GM21786 (cell line): ENCODE measurements around the gene MACROD1.

ENCODE experiments used
- ATAC-seq: cut with Tn5 transposase; IDR thresholded peaks from one replicate; pipeline ENCODE4 v1.9.1; 2021; ENCODE audit not compliant: unreplicated experiment

The MACROD1 gene

DNA sequence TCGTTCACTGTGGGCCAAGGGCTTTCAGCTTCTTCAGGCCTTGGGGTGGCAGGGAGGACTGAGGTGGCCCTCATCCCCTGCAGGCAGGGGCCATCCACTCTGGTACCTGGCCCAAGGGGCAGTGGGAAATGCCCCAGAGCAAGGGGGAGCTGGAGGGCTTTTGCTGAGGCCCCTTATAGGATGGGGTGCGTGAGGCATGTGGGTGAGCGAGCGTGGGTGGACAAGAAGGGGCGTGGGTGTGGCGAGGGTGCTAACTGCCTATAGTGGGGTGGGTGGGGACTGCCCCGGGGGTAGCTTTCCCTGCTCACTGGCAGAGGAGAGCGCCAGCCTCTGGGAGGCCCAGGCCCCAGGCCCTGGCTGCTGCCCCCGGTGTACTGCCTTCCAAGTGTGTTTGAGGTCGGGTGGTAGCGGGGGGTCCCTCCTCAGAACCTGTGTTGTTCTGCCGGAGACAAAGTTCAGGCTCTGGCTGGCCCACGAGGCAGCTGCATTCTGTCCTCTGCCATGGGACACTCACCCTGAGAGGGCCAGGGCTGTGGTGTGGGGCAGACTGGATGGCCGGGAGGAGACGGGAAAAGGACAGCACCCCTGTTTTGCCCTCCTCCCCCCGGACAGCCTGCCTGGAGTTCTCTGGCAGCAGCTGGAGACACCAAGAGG, 126.8 kb downstream of the MACROD1 start:
- no peak for ATAC-seq

DNA sequence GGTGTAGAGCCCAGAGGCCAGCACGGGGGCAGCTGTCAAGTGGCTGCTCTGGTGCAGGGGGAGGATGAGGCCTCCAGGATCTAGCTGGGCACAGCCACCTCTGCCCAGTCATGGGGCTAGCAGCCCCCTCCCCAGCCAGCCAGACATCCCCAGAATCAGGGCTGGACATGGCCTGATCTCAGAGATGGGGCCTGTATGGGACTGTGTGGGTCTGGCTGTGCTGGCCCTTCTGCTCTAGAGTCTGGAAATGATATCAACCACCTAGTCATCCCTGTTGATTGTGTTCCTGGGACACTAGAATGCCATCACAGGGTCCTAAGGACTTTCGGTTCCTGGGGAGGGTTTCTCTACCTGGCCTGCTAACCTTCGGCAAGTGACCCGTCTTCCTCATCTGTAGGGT, 127.4 kb downstream of the MACROD1 start:
- ATAC-seq, result no peak

DNA sequence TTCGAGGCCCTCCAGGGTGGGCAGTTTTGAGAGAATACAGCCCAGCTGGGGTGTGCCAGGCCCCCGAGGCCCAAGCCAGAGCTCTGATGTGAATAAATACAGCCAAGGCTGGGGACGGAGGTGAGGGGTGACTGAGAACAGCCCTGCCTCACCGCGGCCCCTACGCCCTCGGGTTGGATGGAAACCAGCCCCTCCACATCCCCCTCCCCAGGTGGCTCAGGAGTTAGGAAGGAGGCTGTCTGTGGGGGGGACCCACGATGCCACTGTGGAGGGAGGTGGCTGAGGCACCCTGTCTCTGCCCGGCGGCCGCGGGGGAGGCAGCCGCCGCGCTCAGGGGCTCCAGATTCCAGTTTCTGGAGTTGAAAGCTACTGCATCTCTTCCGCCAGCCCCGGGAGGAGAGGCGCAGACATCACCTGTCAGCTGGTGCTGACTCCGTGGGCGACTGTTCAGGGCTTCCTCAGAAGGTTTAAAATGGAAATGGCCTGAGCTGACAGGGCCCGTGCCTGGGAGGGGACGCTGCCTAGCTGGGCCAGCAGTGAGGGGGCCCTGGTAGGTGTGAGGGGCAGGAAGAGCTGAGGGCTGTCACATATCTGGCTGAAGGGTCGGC, 128.8 kb downstream of the MACROD1 start:
- no peak for ATAC-seq

DNA sequence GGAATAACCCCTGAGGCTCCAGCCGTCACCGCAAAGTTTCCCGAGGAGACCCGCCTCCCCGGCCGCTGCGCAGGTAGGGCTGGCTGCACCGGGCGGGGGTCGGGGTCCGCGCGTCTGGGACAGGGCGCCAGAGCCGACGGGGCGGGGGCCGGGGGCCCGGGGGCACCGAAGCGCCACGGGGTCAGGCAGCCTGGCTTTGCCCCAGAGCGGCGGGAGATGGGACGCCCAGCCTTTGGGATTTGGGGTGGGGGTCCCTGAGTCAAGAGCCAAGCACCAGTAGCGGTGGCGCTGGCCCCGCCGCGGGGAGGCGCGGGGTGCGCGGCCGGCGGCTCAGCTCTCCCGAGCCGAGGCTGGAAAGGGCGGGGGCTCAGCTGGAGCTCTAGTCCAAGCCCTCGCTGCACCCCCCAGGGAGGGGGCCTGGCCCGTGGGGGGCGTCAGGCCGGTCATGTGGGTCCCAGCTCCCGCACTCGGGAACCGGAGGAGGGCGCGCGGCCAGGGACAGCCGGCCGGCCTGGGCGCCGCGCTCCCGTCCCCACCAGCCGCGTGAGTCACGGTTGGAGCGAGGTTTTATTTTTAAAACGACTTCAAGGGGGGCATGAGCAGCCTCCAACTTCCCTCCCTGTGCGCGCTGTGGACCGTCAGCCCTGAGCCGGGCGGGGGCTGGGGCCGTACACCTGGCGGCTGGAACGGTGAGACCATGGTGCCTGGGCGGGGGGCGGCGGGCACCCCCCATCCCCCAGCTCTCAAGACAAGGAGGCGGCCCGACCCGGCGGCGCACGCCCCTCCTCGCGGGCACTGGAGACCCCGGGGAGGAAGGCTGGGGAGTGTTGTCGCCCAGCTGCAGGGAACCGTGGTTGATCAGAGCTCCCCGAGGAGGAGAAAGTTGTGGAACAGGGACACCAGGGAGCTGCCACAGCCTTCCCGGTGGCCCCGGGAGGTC, 129.6 kb downstream of the MACROD1 start:
- ATAC-seq, result no peak

DNA sequence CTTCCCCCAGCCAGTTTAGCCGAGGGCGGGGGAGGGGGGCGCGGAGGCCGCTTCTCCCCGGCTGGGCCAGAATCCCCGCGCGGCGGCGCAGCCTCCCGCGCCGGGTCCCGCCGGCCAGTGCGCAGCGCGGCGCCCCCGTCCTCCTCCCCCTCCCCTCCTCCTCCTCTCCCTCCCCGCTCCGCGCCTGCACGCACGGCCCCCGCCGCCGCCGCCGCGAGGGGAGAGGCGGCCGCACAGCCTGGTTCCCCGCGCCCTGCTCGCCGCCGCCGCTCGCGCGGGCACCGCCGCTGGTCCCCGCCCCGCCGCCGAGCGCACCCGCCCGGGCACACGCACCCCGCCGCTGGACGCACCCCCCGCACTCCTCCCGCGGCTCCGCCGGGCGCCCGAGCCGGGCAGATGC, 130.3 kb downstream of the MACROD1 start, which contains the start of gene FLRT1:
TSS of gene FLRT1 (plus strand) at position 356 of the 400 bp plus-strand sequence. CDS start 80,337 bp downstream, outside the sequence.
- no peak for ATAC-seq

DNA sequence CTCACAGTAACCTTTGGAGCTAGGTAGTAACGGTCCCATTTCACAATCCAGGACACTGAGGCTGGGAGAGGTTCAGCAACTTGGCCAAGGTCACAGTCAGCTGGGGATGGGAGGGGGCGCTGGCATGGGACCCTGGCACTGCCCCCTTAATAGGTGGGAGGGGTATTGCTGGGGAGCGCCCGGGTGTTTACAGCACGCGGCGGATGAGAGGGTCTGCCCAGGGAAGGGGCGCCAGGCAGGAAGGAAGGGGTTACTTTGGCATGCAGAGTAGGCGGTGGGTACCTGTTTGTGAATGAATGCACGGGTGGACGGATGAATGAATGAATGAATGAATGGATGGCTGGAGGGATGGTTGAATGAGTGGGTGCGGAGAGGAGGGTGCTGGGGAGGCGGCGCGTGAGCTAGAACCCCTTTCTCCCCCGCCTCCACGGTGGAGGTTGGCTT, 130.8 kb downstream of the MACROD1 start:
- ATAC-seq, result no peak

DNA sequence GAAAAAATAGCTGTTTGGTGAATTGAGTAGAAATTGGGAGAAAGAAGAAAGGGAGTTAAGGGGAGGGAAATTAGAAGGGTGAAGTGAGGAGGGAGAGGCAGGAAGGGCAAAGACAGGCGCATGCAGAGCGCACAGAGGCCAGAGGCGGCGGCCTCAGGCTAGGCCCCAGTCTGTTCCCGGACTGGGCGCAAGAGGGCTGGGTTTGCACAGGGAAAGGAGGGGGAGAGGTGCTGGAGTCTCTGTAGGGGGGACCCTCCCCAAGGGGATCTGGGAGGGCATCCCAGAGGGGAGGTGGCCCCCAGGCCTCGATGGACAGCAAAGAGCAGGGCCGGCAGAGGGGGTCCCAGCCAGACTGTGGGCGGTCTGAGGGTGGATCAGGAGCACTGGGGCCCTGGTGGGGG, 131.5 kb downstream of the MACROD1 start:
- no peak for ATAC-seq

DNA sequence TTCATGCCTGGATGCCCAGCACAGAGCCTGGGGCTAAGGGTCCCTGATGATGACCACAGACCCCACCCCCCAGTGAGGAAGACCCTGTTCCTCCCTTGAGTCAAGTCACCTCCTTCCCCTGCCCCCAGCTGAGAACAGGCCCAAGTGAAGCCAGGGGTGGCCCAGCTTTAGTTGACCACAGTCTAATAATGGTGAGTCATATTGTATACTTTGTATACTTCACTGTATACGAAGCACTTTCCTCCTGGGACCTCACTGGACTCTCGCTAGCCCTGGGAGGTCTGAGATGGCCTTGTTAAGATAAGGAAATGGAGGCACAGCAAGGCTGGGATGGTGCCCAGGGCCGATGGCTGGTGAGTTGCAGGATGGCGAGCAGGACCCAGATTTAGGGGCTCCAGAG, 133.9 kb downstream of the MACROD1 start:
- ATAC-seq, result no peak

DNA sequence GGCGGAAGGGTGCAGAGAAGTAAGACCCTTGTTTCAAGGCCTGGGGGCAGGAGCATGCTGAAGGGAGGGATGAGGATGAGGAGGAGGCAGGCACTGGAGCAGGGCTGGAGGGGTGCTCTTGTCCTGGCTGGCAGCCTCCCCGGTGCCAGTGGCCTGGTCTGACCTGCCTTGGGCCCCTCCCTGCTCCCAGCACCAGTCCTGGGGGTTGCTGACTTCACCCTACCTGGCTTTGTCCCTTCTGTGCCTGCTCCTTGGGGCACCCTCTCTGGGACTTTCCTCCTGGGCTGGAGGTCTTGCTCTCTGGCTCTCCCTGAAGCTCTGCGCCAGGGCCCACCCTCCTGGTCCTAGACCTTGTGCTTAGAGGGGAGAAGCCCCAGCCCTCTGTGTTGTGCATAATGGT, 134.9 kb downstream of the MACROD1 start:
- no peak for ATAC-seq

DNA sequence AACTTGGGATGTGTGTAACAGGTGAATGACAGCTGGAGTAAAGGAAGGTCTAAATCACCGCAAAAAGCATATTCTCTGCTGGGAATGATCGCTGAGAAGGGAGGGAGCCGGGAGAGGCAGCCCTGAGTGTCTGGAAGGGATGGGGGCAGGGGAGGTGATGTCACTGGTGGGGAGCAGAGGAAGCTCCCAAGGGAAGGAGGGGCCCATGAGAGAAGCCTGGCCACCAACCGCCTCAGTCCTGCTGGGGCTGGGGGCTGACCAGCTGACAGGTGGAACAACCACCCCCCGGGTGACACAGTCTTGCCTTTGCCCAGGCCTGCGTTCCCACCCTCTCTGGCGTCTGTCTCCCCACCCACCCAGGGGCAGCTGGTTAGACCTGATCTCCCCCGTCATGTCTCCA, 136.1 kb downstream of the MACROD1 start:
- no peak for ATAC-seq

DNA sequence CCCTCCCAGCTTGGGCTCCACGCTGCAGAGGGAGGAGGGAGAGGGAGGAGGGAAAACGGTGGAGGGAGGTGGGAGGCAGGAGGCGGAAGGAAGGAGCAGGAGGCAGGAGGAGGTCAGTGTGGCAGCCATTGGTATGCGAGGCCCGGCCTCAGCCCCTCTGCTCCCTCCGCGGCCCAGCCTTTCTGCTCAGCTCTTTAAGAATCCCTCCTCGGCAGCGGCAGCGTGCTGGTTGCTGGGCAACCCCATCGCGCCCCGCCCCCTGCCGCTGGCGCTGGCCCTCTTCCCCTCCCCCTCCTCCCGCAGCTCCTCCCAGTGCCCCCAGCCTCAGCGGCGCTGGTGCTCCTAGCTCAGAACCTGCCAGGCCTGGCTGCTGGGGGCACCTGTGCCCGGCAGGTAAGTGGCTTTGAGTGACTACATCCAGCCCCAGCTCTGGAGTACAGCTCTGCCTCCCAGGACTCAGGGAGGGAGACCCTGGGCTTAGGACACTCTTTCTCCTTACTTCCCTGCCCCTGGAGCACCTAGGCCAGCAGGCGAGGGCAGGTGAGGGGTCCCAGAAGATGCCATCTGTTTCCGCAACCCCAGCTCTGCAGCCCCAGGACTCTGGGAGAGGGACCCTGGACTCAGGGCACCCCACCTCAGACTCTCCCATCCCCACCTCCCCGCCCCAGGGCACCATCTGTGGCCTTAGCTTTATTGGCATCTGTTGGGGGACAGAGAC, 137.4 kb downstream of the MACROD1 start:
- ATAC-seq, result no peak

DNA sequence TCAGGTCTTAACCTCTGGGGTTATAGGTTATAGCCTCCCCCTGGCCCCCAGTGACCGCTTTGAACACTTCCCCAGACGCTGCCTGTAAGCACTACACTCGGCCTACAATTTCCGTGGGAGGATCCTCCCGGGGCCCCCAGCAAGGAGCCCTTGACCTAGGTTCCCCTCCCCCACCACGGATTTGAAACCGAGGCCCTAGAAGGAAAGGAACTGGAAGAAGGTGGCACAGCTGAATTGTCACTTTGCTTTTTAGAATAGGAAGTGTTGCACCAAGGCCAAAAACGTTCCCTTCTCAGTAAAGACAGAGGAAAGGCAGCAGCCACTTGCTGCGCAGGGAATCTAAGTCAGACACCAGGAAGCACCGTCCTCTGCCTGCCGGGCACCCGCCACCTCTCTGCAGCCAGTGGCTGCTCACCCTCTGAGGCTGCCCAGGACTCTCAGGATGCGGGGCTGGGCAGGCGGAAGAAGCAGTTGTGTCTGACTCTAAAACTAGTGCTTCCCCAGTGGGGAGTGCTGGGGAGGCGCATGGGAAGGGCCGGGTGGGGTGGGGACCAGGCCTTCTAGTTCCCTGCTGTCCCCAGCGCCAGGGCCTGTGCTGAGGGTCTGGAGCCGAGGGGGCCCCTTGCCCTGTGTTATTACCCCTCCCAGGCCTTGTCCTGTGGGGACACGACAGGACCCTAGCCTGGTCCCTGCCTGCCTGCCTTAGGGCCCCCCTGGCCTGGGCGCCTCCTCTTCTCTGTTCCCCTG, 138.1 kb downstream of the MACROD1 start:
- ATAC-seq, result no peak

DNA sequence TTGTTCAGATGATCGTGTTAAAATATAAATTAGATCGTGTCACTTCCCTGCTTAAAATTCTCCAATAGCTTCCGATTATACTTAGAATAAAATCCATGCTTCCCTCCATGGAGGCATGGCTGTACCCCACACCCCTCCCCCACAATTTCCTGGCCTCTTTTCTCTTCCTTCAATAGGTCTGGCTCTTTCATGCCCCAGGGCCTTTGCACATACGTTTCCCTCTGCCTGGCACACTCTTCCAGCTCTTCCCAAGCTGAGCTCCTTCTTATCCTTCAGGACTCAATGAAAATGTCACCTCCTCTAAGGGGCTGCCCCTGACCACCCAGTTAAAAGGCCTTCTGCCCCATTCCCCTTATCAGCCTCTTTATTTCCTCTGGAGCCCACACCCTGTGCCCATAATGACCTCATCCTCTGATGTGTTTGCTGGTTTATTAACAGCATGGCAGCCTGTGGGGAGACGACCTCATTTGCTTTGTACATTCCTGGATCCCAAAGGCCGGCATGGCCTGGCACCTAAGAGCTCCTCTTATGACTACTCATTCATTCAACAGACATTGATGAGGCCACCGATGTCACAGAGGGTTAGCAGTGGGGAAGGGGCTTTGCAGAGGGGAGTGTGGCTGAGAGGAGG, 139.2 kb downstream of the MACROD1 start:
- no peak for ATAC-seq

DNA sequence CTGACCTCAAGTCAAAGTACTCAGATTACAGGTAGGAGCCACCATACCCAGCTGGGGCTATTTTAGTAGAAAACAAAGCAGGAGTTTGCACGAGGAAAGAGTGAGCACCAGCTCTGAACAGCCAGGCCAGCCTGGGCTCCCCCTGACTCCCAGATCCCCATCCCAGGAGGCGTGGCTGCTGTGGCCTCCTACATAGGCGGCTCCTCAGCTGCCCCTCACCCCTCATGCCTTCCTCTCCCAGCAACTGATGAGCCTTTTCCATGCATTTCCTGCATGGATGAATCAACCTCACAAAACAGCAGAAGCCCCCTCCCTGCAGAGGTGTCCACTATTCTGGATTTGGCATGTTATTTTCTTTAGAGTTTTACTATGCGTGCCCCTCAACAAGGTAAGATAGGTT, 140.7 kb downstream of the MACROD1 start:
- ATAC-seq, result no peak

DNA sequence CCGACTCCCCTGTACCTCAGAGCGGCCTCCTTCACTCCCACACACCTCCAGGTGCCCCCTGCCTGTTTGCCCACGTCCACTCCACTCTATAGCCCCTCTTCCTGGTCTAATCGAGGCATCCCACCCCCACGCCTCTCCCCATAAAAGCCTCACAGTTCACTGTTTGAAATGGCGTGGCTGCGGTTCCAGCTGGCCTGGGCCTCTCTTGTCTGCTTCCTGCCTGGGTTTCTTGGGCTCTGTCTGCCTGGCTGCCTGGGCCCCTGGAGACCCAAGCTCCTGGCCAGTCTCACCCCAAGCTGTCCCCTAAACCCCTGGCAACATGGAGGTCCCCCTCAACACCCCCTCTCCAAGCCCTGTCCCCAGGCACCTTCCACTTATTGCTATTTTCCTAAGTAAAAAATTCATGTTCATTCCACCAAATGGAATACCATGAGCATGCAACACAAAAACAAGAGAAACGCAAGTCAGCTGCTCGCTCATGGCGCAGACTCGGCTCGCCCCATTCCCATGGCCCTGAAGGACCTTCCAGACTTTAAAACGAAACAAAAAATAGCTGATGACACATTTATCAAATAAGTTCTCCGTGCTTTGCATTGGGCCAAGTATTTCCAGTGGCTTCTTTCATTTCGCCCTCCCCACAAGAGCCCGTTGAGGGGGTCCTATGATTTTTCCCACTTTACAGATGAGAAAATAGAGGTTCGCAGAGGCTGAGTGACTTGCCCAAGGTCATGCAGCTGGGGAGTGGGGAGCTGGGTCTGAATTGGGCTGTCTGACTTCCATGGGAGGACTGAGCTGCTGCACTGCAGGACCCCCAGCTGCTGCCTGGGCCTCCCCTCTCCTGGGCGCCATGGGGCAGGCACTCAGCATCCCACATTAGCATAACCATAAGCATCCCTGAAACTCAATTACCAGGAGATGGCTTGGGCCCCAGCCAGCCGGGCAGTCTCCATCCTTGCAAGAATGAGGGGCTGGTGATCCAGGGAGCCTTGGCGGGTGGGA, 141.9 kb downstream of the MACROD1 start:
- ATAC-seq, result no peak

DNA sequence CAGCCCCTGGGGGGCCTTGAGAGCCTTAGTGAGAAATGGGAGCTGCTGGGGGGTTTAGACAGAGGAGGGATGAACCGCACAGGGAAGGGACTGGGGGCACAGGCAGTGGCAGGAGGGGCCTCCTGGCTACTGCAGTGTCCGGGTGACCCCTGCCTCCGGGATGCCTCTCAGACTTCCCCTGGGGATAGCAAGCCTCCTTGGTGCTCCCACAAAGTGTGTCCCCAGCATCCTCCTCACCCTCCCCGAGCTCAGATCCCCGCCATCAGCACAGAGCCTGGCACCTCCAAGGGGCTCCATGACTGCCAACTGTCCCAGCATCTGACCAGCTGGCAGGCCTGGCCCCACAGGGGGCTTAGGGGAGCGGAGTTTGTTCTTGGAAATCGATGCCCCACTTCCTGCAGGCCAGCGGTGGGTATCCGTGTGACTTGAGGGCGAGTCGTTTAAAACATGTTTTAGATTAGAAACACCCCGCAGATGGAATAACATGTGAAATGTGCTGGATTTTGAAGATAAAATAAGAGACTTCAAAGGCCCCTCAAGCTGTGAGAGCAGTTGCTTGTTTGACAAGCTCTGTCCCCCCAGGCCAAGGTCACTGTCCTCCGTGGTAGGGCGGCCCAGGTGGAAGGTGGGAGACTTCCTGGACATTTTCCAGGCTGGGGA, 143.7 kb downstream of the MACROD1 start:
- ATAC-seq, result no peak

DNA sequence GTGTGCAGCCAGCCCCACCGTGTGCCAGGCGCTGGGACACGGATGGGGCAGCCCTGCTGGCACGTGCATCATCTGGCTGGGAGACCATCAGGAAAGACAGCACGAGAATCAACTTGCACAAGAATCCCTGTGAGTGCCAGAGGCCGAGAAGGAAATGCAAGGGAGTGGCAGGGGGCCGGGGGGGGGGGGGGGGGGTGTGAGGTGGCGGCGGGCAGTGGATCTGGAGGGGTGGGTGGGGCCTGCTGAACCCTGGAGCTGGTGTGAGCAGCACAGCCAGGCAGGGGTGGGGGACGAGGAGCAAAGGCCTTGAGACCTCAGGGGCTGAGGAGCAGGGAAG, 144.2 kb downstream of the MACROD1 start:
- no peak for ATAC-seq

DNA sequence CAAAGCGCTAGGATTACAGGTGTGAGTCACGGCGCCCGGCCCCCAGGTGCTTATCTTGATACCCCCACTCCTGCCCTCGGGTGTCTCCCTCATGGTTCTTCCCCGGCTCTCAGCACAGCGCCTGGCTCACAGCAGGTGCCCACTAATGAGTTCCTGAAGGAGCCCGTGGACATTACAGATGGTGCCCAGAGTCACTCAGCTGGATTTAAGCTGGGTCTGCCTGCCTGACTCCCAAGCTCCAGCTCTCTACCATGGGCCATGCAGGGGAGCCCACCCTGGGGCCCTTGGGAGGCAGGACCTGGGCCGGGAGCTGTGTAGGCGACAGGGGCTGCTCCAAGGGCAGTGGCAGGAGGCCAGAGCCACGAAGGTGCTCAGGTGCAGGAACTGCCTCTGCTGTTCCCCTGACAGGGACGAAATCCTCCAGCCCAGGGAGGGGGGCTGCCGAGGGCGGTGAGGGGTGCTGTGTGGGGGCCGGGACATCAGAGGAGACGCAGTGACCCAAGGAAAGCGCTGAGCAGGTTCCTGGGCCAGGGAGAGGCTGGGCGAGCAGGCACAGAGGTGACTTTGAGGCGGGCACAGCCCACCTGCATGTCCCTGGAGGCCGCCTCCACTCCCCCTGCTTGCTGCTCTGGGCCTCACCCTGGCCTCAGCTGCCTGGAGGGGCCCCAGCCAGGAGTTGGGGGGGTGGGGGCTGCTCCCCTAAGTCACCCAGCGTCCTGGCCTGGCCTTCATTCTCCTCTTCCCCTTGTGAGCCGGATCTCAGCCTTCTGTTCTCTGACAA, 144.7 kb downstream of the MACROD1 start:
- ATAC-seq, result no peak
